HFFc6 (cell line): ENCODE results near the gene KAT2B. TPM values are rescaled to one million over a fixed set of nuclear protein-coding genes. Genes with fewer than 3 reads are reported as not detected.

Source experiments
- DNase-seq: peaks from one replicate; pipeline ENCODE4 v3.0.0-alpha.2; 2018
- H3K27ac Mint-ChIP-seq: 2 replicates; pipeline ENCODE4 v1.8.0; 2020; ENCODE audit warnings: mild to moderate bottlenecking, mixed read lengths
- H3K27me3 Mint-ChIP-seq: 2 replicates; pipeline ENCODE4 v1.8.0; 2021; ENCODE audit warnings: mild to moderate bottlenecking, moderate library complexity, mixed read lengths; ENCODE audit not compliant: insufficient read depth
- H3K36me3 Mint-ChIP-seq: 2 replicates; pipeline ENCODE4 v1.8.0; 2021; ENCODE audit warnings: low read depth, mixed read lengths
- H3K4me1 Mint-ChIP-seq: 2 replicates; pipeline ENCODE4 v1.8.0; 2020; ENCODE audit warnings: low read depth, mixed read lengths
- H3K4me3 Mint-ChIP-seq: 2 replicates; pipeline ENCODE4 v1.8.0; 2020; ENCODE audit warnings: mild to moderate bottlenecking, moderate library complexity, mixed read lengths
- H3K9me3 Mint-ChIP-seq: 2 replicates; pipeline ENCODE4 v1.8.0; 2020; ENCODE audit warnings: mild to moderate bottlenecking, mixed read lengths
- CTCF ChIP-seq: fragments of 200-600 bp; sonication (generic); IDR thresholded peaks from 2 replicates; pipeline ENCODE4 v1.5.0; 2021; ENCODE audit warnings: antibody characterized with exemption, mild to moderate bottlenecking
- total RNA-seq, 6 experiments: library from RNA; stranded (reverse); fragmentation: NEBNext Ultra II Directional; extraction: Animal tissue kit (Norgen Biotek cat#: 25700); gene quantifications; 2 replicates in 1 of 6; 3 replicates in 5 of 6; pipeline ENCODE4 v1.2.3, GENCODE V29; 2021

The KAT2B gene
- total RNA-seq, 6 experiments from 2014 or later, result 8.3 to 17.3 (median 12.5) TPM

- TF ChIP-seq CTCF, result no peak
- Mint-ChIP-seq H3K36me3 (peaks cover 10% of the 10 kb centered on the region), H3K27me3 (no peaks in the 10 kb centered on the region), H3K4me3 (no peak overlapping the region), H3K4me1 (no peaks in the 10 kb centered on the region), H3K27ac (no peak overlapping the region), H3K9me3 (peaks cover 9% of the 10 kb centered on the region; the same call in 1 of the 2 replicates)
- no peak for DNase-seq
Observed at GRCh38 chr3:20091331-20092047, 51.2 kb downstream of the KAT2B start.

GRCh38 chr3:20095470-20095869 lies 55.2 kb downstream of the KAT2B start:
- no peak overlapping the region for H3K27ac Mint-ChIP-seq
- no peak for TF ChIP-seq CTCF
- 0 out of 2 replicates have a peak, but pooled peaks cover under 1% of the 10 kb centered on the region for H3K36me3 Mint-ChIP-seq
- no peaks in the 10 kb centered on the region for H3K9me3 Mint-ChIP-seq
- no peaks in the 10 kb centered on the region for H3K4me1 Mint-ChIP-seq
- H3K4me3 Mint-ChIP-seq, result no peak overlapping the region
- no peak for DNase-seq
- no peaks in the 10 kb centered on the region for H3K27me3 Mint-ChIP-seq

- no peak for TF ChIP-seq CTCF
- Mint-ChIP-seq H3K9me3 (no peaks in the 10 kb centered on the region), H3K4me3 (no peak overlapping the region), H3K27ac (no peak overlapping the region), H3K36me3 (no peaks in the 10 kb centered on the region), H3K27me3 (no peaks in the 10 kb centered on the region), H3K4me1 (no peaks in the 10 kb centered on the region)
- DNase-seq, result no peak
Observed at GRCh38 chr3:20096135-20096685, 56.0 kb downstream of the KAT2B start.

- Mint-ChIP-seq H3K4me1 (no peaks in the 10 kb centered on the region), H3K9me3 (no peaks in the 10 kb centered on the region), H3K27ac (no peak overlapping the region), H3K36me3 (no peaks in the 10 kb centered on the region), H3K27me3 (no peaks in the 10 kb centered on the region), H3K4me3 (no peak overlapping the region)
- no peak for DNase-seq
- TF ChIP-seq CTCF, result no peak
Observed at GRCh38 chr3:20097015-20097414, 56.8 kb downstream of the KAT2B start.

GRCh38 chr3:20099060-20099459 lies 58.8 kb downstream of the KAT2B start:
- Mint-ChIP-seq H3K4me3 (no peak overlapping the region), H3K36me3 (no peaks in the 10 kb centered on the region), H3K9me3 (no peaks in the 10 kb centered on the region), H3K4me1 (no peaks in the 10 kb centered on the region), H3K27me3 (no peaks in the 10 kb centered on the region), H3K27ac (no peak overlapping the region)
- no peak for DNase-seq
- TF ChIP-seq CTCF, result no peak
